Osteocyte (in vitro differentiated cells): Measurements from ENCODE around the gene TTBK2. TPM values are rescaled to one million over a fixed set of nuclear protein-coding genes. Genes with fewer than 3 reads are reported as not detected.
A peak's percentile ranks its signal among the peaks of the same experiment; 100 is the strongest.

Source experiments
- DNase-seq: peaks from one replicate; pipeline ENCODE4 v3.0.0; 2021; ENCODE audit warnings: mixed read lengths; ENCODE audit not compliant: unreplicated experiment; ENCODE audit errors: extremely low spot score
- H3K27ac Mint-ChIP-seq: one replicate; pipeline ENCODE4 v1.8.0; 2021; ENCODE audit warnings: mild to moderate bottlenecking, mixed read lengths; ENCODE audit not compliant: unreplicated experiment
- H3K27me3 Mint-ChIP-seq: one replicate; pipeline ENCODE4 v1.8.0; 2021; ENCODE audit warnings: mixed read lengths; ENCODE audit not compliant: unreplicated experiment
- H3K36me3 Mint-ChIP-seq: one replicate; pipeline ENCODE4 v1.8.0; 2021; ENCODE audit warnings: mixed read lengths; ENCODE audit not compliant: unreplicated experiment
- H3K4me1 Mint-ChIP-seq: one replicate; pipeline ENCODE4 v1.8.0; 2021; ENCODE audit warnings: mixed read lengths; ENCODE audit not compliant: unreplicated experiment
- H3K4me3 Mint-ChIP-seq: one replicate; pipeline ENCODE4 v1.8.0; 2021; ENCODE audit warnings: mild to moderate bottlenecking, moderate library complexity, mixed read lengths; ENCODE audit not compliant: unreplicated experiment
- H3K9me3 Mint-ChIP-seq: one replicate; pipeline ENCODE4 v1.8.0; 2021; ENCODE audit warnings: mixed read lengths; ENCODE audit not compliant: unreplicated experiment
- CTCF ChIP-seq: fragments of 200-600 bp; sonication (generic); IDR thresholded peaks from 2 replicates; pipeline ENCODE4 v1.5.0; 2021; ENCODE audit warnings: antibody characterized with exemption, mild to moderate bottlenecking, moderate library complexity
- total RNA-seq: library from RNA; stranded (reverse); gene quantifications from 2 replicates; pipeline ENCODE4 v1.2.1, GENCODE V29; 2021

TTBK2 gene
- total RNA-seq, 1 donor from 2014 or later = 23.6 TPM

GRCh38 chr15:42710662-42711061 is 209.9 kb downstream of the TTBK2 start:
- Mint-ChIP-seq H3K36me3 (peaks cover 12% of the 10 kb centered on the region), H3K4me3 (no peak overlapping the region), H3K4me1 (no peaks in the 10 kb centered on the region), H3K27ac (no peak overlapping the region), H3K9me3 (no peaks in the 10 kb centered on the region), H3K27me3 (no peaks in the 10 kb centered on the region)
- no peak for TF ChIP-seq CTCF
- no peak for DNase-seq

GRCh38 chr15:42707873-42708544 is 212.6 kb downstream of the TTBK2 start:
- no peak for DNase-seq
- no peak overlapping the region for H3K4me3 Mint-ChIP-seq
- TF ChIP-seq CTCF = no peak
- H3K4me1 Mint-ChIP-seq = no peaks in the 10 kb centered on the region
- H3K9me3 Mint-ChIP-seq = no peaks in the 10 kb centered on the region
- H3K27me3 Mint-ChIP-seq = no peaks in the 10 kb centered on the region
- H3K27ac Mint-ChIP-seq = no peak overlapping the region
- peaks cover 15% of the 10 kb centered on the region for H3K36me3 Mint-ChIP-seq

- H3K4me3 Mint-ChIP-seq = no peak overlapping the region
- no peaks in the 10 kb centered on the region for H3K4me1 Mint-ChIP-seq
- no peaks in the 10 kb centered on the region for H3K27me3 Mint-ChIP-seq
- peaks cover 15% of the 10 kb centered on the region for H3K36me3 Mint-ChIP-seq
- no peak overlapping the region for H3K27ac Mint-ChIP-seq
- TF ChIP-seq CTCF = no peak
- no peaks in the 10 kb centered on the region for H3K9me3 Mint-ChIP-seq
- DNase-seq = no peak
These were observed 213.5 kb downstream of the TTBK2 start for GRCh38 chr15:42707068-42707467.

GRCh38 chr15:42705336-42705735 is 215.2 kb downstream of the TTBK2 start:
- no peaks in the 10 kb centered on the region for H3K4me1 Mint-ChIP-seq
- DNase-seq = no peak
- no peak for TF ChIP-seq CTCF
- H3K27ac Mint-ChIP-seq = no peak overlapping the region
- H3K36me3 Mint-ChIP-seq = peaks cover 26% of the 10 kb centered on the region
- H3K27me3 Mint-ChIP-seq = no peaks in the 10 kb centered on the region
- H3K4me3 Mint-ChIP-seq = no peak overlapping the region
- peaks cover 9% of the 10 kb centered on the region for H3K9me3 Mint-ChIP-seq

GRCh38 chr15:42704492-42704926 is 216.1 kb downstream of the TTBK2 start:
- H3K27ac Mint-ChIP-seq = peak overlapping the region; percentile 16
- H3K4me3 Mint-ChIP-seq = no peak overlapping the region
- H3K9me3 Mint-ChIP-seq = peaks cover 13% of the 10 kb centered on the region

More at GRCh38 chr15:42704492-42704926, 216.1 kb downstream of the TTBK2 start:
- Mint-ChIP-seq H3K36me3 (peaks cover 31% of the 10 kb centered on the region), H3K4me1 (no peaks in the 10 kb centered on the region), H3K27me3 (no peaks in the 10 kb centered on the region)
- TF ChIP-seq CTCF = peak; percentile 86
- DNase-seq = peak; percentile 83
